ENCODE measurements around the gene RBM28. TPM values are rescaled to one million over a fixed set of nuclear protein-coding genes. Genes with fewer than 3 reads are reported as not detected.

RBM28 gene
- total RNA-seq, 1 donor from 2014 or later: 54.4 TPM

DNA sequence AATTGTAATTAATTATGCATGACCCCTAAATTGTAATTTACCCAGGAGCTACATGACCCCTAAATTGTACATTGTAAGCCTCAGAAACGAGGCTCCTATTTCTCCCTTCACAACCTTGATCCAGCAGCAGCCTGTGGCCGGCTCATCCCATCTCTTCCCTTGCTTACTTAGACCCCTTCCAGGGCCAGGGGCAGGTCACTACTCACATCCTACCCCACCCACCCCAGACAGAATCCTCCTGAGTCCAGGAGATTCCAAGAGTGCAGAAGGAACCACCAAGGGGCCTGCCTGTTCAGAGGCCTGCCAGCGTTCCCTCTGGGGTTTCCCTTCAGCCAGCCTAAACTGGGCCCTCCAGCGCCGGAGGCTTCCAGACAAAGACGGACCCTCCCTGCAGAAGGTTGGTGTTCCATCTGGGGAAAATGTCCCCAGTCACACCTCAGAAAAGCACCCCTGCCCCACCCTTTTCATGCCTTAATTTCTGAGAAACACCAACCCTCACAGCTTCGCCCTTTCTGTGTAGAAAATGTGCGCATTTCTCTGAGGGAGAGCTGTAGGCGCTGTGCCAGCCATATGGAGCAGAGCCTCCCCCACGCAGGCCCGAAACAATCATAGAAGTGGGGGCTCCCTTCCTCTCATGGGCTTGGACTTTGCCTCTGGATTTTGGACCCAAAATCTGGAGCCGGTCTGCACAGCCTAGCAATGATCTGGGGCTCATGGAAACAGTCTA lies 83.5 kb downstream of the RBM28 start:
- intact Hi-C loops (cut with micrococcal nuclease): no loop called here
- Mint-ChIP-seq H3K9me3 (no peaks in the 10 kb centered on the region), H3K36me3 (ENCODE audit: low read depth) (no peaks in the 10 kb centered on the region), H3K27ac (no peak overlapping the region), H3K27me3 (peaks cover 16% of the 10 kb centered on the region), H3K4me1 (no peaks in the 10 kb centered on the region), H3K4me3 (no peak overlapping the region)
- TF ChIP-seq, protein P1, sequence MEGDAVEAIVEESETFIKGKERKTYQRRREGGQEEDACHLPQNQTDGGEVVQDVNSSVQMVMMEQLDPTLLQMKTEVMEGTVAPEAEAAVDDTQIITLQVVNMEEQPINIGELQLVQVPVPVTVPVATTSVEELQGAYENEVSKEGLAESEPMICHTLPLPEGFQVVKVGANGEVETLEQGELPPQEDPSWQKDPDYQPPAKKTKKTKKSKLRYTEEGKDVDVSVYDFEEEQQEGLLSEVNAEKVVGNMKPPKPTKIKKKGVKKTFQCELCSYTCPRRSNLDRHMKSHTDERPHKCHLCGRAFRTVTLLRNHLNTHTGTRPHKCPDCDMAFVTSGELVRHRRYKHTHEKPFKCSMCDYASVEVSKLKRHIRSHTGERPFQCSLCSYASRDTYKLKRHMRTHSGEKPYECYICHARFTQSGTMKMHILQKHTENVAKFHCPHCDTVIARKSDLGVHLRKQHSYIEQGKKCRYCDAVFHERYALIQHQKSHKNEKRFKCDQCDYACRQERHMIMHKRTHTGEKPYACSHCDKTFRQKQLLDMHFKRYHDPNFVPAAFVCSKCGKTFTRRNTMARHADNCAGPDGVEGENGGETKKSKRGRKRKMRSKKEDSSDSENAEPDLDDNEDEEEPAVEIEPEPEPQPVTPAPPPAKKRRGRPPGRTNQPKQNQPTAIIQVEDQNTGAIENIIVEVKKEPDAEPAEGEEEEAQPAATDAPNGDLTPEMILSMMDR (IDR thresholded peaks at IDR 0.05): no peak
- no peak for ATAC-seq (ENCODE audit: low read depth)
- CTCF ChIA-PET: no interaction called here
- POLR2A ChIA-PET: no interaction called here
- DNase-seq: no peak

DNA sequence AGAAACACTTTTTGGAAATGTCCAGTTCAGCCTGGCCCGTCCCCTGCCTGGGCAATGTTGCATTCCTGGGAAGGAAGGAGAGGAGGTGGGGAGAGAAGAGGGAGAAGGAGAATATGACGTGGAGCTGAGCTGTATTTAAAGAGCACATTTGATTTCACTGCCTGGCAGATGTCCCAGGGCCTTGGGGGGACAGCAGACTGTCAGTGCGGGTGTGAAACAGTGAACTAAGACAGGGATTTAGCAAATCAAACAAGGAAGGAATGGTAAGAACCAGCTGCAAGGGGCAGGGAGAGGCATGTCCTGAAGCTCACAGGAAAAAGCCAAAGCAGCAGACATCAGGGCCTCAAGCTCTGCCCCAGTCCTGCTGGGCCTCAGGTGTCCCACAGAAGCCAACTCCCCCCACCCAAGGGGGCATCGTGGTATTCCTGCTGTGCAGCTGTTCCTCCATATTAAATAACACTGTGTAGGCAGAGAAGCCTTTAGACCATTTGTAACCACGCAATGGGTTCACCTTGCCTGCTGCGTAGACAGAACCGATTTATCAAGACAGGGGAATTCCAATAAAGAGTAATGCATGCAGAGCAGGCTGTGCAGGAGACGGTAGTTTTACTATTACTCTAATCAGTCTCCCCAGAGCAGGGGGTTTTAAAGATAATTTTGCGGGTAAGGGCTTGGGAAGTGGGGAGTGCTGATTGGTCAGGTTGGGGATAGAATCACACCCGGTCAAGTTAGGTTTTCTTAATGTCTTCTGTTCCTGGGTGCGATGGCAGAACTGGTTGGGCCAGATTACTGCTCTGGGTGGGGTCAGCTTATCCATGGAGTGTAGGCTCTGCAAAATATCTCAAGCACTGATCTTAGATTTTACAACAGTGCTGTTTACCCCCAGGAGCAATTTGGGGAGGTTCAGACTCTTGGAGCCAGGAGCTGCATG lies 84.3 kb downstream of the RBM28 start:
- ATAC-seq (ENCODE audit: low read depth) (no peak), DNase-seq (no peak)
- no peak overlapping the region for H3K4me3 Mint-ChIP-seq
- no peaks in the 10 kb centered on the region for H3K9me3 Mint-ChIP-seq
- TF ChIP-seq, protein P1 (IDR thresholded peaks at IDR 0.05): no peak
- intact Hi-C loops (cut with micrococcal nuclease): no loop called here
- ChIA-PET CTCF (no interaction called here), POLR2A (no interaction called here)
- no peaks in the 10 kb centered on the region for H3K4me1 Mint-ChIP-seq
- peaks cover 16% of the 10 kb centered on the region for H3K27me3 Mint-ChIP-seq
- no peaks in the 10 kb centered on the region for H3K36me3 Mint-ChIP-seq (ENCODE audit: low read depth)
- H3K27ac Mint-ChIP-seq: no peak overlapping the region

DNA sequence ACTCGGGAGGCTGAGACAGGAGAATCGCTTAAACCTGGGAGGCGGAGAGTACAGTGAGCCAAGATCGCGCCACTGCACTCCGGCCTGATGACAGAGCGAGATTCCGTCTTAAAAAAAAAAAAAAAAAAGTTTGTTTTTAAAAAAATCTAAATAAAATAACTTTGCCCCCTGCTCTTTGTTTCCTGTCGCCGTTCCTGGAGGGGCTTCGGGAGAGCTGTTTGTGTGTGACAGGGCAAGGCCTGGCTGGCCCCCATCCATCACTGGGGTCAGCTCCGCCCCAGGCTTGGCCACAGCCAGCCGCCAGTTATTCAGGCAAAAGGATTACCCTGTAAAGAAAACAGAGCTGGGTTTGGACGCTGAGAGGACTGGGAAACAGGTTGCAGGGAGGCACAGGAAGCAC lies 86.2 kb downstream of the RBM28 start:
- ChIA-PET POLR2A (no interaction called here), CTCF (no interaction called here)
- ATAC-seq (ENCODE audit: low read depth): no peak
- no peaks in the 10 kb centered on the region for H3K36me3 Mint-ChIP-seq (ENCODE audit: low read depth)
- no peak overlapping the region for H3K4me3 Mint-ChIP-seq
- H3K27ac Mint-ChIP-seq: no peak overlapping the region
- no peaks in the 10 kb centered on the region for H3K4me1 Mint-ChIP-seq
- TF ChIP-seq, protein P1 (IDR thresholded peaks at IDR 0.05): no peak
- no peaks in the 10 kb centered on the region for H3K9me3 Mint-ChIP-seq
- intact Hi-C loops (cut with micrococcal nuclease): no loop called here
- peaks cover 12% of the 10 kb centered on the region for H3K27me3 Mint-ChIP-seq
- no peak for DNase-seq

DNA sequence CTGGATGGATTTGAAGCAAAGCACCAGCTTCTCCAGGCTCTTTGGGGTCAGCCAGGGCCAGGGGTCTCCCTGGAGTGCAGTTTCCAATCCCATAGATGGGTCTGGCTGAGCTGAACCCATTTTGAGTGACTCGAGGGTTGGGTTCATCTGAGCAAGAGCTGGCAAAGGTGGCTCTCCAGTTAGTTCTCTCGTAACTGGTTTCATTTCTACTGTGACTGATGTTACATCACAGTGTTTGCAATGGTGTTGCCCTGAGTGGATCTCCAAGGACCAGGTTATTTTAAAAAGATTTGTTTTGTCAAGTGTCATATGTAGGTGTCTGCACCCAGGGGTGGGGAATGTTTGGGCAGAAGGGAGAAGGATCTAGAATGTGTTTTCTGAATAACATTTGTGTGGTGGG lies 88.4 kb downstream of the RBM28 start:
- Mint-ChIP-seq H3K9me3 (no peaks in the 10 kb centered on the region), H3K4me1 (no peaks in the 10 kb centered on the region), H3K27ac (no peak overlapping the region), H3K36me3 (ENCODE audit: low read depth) (no peaks in the 10 kb centered on the region), H3K4me3 (no peak overlapping the region), H3K27me3 (peaks cover 12% of the 10 kb centered on the region)
- intact Hi-C loops (cut with micrococcal nuclease): no loop called here
- ChIA-PET POLR2A (no interaction called here), CTCF (no interaction called here)
- TF ChIP-seq, protein P1 (IDR thresholded peaks at IDR 0.05): no peak
- DNase-seq (no peak), ATAC-seq (ENCODE audit: low read depth) (no peak)

DNA sequence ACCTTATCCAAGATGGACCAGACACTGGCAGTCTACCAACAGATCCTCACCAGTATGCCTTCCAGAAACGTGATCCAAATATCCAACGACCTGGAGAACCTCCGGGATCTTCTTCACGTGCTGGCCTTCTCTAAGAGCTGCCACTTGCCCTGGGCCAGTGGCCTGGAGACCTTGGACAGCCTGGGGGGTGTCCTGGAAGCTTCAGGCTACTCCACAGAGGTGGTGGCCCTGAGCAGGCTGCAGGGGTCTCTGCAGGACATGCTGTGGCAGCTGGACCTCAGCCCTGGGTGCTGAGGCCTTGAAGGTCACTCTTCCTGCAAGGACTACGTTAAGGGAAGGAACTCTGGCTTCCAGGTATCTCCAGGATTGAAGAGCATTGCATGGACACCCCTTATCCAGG lies 89.2 kb downstream of the RBM28 start:
- no peak overlapping the region for H3K4me3 Mint-ChIP-seq
- DNase-seq (no peak), ATAC-seq (ENCODE audit: low read depth) (no peak)
- H3K9me3 Mint-ChIP-seq: no peaks in the 10 kb centered on the region
- no peaks in the 10 kb centered on the region for H3K36me3 Mint-ChIP-seq (ENCODE audit: low read depth)
- TF ChIP-seq, protein P1 (IDR thresholded peaks at IDR 0.05): no peak
- POLR2A ChIA-PET: no interaction called here
- H3K27ac Mint-ChIP-seq: no peak overlapping the region
- CTCF ChIA-PET: no interaction called here
- peaks cover 12% of the 10 kb centered on the region for H3K27me3 Mint-ChIP-seq
- H3K4me1 Mint-ChIP-seq: no peaks in the 10 kb centered on the region
- intact Hi-C loops (cut with micrococcal nuclease): no loop called here
